GM18519 (cell line): ENCODE measurements around the gene OPA1.

Experiments
- ATAC-seq: cut with Tn5 transposase; IDR thresholded peaks from one replicate; pipeline ENCODE4 v1.9.1; 2021; ENCODE audit warnings: mild to moderate bottlenecking, moderate library complexity; ENCODE audit not compliant: unreplicated experiment, low FRiP score

Gene OPA1

DNA sequence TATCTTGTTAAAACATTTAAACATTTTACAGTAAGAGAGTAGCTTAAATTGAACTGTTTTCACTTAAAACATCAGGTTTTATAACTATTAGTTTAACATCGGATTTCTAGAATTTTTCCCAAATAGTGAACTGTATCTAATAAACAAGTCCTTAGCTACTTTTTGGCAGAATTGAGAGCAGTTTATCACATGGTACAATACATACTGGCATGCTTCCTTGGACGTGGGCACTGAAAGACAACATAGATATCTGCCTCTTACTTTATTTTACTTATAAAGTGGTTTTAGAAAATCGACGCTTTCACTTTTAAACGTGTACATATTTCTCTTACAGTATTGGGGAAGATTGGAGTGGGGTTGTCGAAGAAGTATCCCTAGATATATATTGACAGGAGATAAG is 52.8 kb downstream of the OPA1 start:
- no peak for ATAC-seq

GRCh38 chr3:193648542-193649076 is 55.6 kb downstream of the OPA1 start:
- ATAC-seq: no peak

DNA sequence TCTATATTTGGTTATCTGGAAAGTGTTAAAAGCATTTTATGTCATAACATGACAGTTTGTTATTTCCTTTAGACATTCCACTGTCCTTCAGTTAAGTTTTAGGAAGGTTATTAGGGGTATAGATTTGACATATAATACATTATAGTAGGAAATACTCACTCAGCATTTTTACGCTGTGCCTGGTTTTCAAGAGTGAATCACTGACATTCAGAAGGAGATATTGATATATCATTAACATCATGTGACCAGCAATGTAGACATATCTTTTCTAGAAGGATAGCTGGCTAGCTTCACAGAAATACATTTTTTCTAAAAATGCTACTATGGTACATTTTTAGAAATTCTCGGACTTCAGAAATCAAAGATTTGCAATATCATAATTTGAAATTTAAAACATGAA is 57.6 kb downstream of the OPA1 start:
- ATAC-seq: no peak

DNA sequence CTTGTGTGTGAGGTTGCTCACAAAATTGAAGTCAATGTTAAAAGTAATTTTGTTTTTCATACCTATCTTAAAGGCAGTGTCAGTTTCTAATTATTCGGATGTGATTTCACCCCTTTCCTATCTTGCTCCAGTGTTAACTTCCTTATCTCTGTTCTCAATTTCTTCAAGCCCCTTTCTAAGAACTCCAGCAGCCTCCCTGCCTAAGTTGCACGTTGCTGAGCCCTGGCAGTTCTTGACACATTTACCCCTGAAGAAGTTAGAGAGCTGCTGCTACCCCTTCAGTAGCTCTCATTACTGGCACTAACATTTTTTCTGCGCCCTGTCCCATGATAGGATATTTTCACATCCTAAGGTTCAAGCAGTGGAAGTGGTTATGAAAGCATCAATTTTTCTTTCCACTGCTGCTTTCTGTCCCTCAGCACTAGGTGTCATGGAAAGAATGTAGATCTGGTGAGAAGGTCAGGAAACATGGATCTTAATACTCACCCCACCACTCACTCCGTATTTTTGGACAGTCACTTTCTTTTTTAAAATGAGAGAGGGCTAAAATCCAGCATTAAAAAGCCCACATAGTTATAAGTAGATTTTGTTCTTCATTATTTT is 62.9 kb downstream of the OPA1 start:
- no peak for ATAC-seq

DNA sequence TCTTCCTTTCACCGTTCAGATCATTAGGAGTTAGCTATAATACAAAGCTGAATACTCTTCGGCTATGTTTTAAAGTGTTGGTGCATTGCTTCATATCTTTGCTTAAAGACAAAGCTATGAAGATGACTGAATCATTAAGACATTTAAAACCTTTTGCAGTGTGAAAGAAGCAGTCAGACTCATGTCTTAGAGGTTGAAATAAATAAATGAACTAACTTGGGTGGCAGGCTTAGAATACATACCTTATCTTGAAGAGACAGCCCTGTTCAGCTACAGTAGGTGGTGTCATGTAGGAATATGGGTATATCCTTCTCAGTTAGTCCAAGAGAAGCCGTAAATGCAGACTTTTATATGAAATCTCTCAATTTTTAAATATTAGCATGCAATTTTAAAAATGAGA is 63.4 kb downstream of the OPA1 start:
- no peak for ATAC-seq

DNA sequence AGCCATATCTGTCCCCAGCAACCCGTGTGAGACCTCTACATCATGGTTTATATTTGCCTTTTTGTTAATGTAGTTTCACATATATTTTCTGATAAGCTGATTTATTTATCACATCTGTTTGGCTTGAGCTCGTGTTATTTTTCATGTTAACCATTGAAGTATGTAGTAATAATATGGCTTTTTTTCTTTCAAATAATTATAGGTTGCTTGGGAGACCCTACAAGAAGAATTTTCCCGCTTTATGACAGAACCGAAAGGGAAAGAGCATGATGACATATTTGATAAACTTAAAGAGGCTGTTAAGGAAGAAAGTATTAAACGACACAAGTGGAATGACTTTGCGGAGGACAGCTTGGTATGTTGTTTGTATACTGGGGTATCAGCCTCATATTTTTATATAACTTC is 63.9 kb downstream of the OPA1 start:
- no peak for ATAC-seq

- ATAC-seq: no peak
Observed at GRCh38 chr3:193660171-193660570, 67.2 kb downstream of the OPA1 start.

- ATAC-seq: no peak
Observed at GRCh38 chr3:193660698-193661411, 67.8 kb downstream of the OPA1 start.

- ATAC-seq: no peak
Observed at GRCh38 chr3:193662757-193663322, 69.8 kb downstream of the OPA1 start.

DNA sequence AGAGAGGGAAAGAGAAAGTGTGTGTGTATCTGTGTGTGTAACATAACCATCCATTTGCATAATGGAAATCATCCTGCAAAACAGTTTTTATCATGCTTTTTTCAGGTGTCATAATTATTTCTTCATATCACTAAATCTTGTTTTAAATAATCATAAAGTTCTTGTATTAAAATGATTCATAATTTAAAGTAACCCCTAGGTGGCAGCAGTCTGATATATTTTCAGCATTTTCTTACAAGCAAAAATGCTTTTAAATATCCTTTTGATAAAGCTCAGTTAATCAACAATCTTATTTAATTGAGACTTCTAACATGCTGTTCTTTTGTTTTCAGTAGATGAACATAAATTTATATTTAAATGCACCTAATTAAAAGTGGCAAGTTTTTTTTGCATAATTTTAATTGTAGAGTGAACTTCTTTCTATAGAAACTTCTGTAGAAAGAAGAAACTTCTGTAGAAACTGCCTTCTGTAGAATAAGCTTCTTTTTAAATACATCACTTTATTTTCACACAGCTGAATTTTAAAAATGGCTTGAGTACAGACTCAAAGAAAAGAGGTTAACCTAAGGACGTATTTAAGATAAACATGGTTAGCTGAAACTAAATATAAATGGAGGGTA is 72.5 kb downstream of the OPA1 start:
- ATAC-seq: no peak

DNA sequence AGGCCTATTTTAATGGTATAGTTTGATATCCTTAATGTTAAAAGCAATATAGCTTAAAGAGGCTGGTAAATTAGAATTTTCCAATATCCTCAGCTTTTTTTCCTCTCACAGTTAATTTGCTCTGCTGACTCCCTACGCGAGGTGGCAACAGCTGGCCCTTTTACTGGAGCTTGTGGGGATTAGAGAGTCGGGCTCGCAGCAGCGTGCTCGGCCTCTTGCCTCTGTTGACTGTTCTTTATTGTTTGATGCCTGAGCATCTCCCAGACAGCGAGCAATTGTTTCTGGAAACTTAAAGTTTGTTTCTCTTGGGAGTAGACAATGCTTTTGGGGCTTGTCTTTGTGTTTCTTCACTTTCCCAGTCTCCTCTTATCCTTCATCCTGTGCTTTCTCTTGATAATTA is 80.8 kb downstream of the OPA1 start:
- ATAC-seq: no peak

- ATAC-seq: no peak
Observed at GRCh38 chr3:193674714-193675113, 81.7 kb downstream of the OPA1 start.

- ATAC-seq: no peak
Observed at GRCh38 chr3:193677734-193678133, 84.7 kb downstream of the OPA1 start.

DNA sequence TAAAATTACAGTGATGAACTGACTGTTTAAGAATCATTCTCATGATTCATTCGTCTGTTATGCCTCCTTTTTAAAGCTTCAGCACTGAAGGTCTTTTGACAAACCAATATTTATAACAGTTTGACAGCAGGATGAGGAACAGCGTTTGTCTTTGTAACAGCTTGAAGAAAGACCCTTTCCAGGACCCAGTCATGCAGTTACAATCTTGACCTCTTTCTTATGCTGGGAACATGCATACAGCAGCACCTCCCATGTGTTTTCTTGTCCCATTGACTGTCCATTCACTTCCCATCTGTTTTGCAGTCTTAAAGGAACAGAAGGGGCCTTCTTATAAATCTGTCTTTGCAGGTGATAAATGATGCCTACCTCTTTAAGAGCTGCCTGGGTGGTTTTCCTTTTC is 87.2 kb downstream of the OPA1 start:
- no peak for ATAC-seq

DNA sequence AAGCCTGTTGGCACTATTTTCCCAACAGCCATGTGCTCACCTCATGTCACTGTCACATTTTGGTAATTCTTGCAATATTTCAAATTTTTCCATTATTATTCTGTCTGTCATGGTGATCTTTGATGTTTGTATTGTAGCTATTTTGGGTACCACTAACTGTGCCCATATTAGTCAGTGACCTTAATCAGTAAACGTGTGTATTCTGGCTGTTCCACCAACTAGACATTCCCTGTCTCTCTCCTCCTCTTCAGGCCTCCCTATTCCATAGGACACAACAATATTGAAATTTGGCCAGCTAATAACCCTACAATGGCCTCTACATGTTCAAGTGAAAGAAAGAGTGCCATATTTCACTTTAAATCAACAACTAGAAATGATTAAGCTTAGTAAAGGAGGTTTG is 88.6 kb downstream of the OPA1 start:
- ATAC-seq: no peak

- ATAC-seq: no peak
Observed at GRCh38 chr3:193686665-193687483, 93.9 kb downstream of the OPA1 start.

- no peak for ATAC-seq
Observed at GRCh38 chr3:193688834-193689714, 96.1 kb downstream of the OPA1 start.

GRCh38 chr3:193693774-193694173 is 100.8 kb downstream of the OPA1 start:
- ATAC-seq: no peak

DNA sequence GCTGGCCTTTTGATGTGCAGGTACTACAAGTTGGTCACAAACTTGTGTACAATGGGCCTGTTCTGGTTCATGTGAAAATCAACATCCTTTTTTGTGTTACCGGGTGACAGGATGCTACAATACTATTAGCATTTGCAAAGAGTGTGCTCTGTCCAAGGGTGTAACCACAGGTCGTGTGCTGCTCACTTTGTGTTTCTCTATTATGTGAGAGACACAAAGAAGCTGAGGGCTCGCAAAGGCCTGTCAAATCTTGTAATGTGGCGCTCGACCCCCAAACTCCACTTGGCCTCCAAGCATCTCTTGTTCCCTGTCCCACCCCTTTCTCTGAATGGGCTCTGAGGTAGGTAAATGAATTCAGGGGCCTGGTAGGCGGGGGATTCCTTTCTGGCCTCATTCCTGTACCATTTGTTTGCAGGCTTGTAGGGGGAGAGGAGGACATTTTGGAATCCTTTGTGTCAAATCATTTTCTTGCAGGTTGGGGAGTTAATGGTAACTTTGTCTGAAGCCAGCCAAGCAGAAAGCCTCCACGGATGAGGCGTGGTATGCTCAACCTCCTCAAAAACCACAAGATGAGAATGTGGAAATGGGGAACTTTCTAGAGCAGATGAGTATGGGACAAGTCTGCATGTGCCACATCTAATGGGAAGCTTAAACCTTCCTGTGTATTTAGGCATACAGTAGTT is 109.1 kb downstream of the OPA1 start:
- no peak for ATAC-seq
